MV-4-11 (cell line): ENCODE data around the gene GIPC1.
"Not testable (repeated sequence)": the region's sequence is repeated elsewhere in the genome, so short reads cannot be mapped to it uniquely, and the experiment has no call there.

ENCODE experiments used
- DNase-seq: peaks from one replicate; lab custom pipeline; 2025; lab: John Stamatoyannopoulos, UW

Gene GIPC1

GRCh38 chr19:14496029-14496833, at the start of gene GIPC1:
Gene GIPC1 (minus strand): TSS chr19:14496127. CDS start chr19:14482976, 13,151 bp downstream.
- DNase-seq = peak; percentile 92

GRCh38 chr19:14545716-14546082, 49.8 kb upstream of the GIPC1 start:
- DNase-seq = no peak

DNA sequence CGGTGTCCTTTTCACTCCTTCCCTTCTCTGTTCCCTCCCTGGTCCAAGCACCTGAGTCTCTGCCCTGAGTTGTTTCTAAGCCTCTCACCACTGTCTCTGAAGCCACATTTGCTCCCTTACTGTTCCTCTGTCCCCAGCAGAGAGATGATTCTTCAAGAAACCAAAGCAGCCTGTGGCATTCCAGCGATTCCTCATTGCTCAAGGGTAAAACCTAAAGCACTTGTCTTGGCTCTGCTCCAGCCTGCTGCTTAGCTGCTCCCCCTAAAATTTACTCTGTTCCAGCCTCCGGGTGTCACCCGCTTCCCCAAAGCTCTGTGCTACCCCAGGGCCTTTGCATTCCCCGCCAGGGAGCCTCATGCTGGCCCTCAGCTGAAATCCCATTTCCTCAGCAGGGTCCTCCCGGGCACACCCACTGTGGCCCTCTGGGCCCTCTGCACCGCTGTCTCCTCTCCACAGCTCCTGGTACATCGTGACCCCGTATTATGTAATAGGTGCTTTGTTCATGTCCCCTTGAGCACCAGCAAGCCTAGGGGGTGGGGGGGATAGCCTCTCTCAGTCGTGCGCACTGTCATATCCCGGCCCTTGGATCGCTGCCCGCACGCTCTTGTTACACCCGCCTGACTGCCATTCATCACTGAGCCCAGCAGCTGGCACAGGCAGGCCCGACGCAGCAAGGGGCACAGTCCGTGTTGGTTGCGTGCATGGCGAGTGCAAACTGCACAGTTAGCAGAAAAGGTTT, 49.2 kb upstream of the GIPC1 start:
- no peak for DNase-seq

DNA sequence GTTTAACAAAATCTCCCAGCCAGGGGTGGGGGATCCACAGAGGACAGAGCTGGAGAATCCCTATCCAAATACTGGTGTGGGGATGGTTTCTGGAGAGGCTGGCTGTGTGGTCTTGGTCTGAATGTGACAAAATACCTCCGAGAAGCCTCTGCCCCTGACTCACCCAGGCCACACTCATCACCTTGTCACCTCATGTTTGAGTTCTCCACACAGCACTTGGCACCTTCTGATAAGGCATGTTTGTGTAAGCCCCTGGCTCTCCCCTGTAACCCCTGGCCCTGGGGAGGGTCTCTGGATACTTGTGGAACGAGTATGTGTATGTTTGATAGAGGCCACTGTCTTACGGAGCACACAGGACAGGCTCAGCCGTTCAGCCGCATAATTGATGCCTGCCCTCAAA, 48.1 kb upstream of the GIPC1 start:
- DNase-seq = no peak

GRCh38 chr19:14542711-14543328, 46.9 kb upstream of the GIPC1 start:
- peak; percentile 86 for DNase-seq

- DNase-seq = not testable (repeated sequence)
Observed at GRCh38 chr19:14541979-14542378, 46.1 kb upstream of the GIPC1 start.

- DNase-seq = peak; percentile 88
Observed at GRCh38 chr19:14540741-14541525, 45.0 kb upstream of the GIPC1 start.

- no peak for DNase-seq
Observed at GRCh38 chr19:14536926-14537692, 41.2 kb upstream of the GIPC1 start.

GRCh38 chr19:14533450-14533849, 37.5 kb upstream of the GIPC1 start:
- no peak for DNase-seq

DNA sequence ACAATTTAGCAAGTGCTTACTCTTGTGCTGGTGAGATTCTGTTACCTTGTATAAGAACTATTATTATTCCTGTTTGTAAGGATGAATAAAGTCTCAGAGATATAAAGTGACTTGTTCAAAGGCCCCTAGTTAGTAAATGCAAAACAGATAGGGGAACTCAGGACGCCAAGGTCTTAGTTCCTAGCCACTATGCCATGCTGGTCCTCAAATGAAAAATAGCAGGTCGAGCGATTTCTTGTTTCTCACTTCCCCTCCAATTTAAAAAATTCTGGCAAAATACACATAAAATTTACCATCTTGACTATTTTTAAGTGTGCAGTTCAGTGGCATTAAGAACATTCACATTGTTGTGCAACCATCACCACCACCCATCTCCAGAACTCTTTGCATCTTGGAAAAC, 34.6 kb upstream of the GIPC1 start:
- DNase-seq = peak; percentile 88

- DNase-seq = peak; percentile 52
Observed at GRCh38 chr19:14530005-14530348, 34.0 kb upstream of the GIPC1 start.

- DNase-seq = peak; percentile 100
Observed at GRCh38 chr19:14529254-14530004, 33.5 kb upstream of the GIPC1 start, which contains the start of gene TECR. Gene TECR (plus strand): TSS chr19:14529594. CDS start chr19:14529697, 103 bp downstream.

DNA sequence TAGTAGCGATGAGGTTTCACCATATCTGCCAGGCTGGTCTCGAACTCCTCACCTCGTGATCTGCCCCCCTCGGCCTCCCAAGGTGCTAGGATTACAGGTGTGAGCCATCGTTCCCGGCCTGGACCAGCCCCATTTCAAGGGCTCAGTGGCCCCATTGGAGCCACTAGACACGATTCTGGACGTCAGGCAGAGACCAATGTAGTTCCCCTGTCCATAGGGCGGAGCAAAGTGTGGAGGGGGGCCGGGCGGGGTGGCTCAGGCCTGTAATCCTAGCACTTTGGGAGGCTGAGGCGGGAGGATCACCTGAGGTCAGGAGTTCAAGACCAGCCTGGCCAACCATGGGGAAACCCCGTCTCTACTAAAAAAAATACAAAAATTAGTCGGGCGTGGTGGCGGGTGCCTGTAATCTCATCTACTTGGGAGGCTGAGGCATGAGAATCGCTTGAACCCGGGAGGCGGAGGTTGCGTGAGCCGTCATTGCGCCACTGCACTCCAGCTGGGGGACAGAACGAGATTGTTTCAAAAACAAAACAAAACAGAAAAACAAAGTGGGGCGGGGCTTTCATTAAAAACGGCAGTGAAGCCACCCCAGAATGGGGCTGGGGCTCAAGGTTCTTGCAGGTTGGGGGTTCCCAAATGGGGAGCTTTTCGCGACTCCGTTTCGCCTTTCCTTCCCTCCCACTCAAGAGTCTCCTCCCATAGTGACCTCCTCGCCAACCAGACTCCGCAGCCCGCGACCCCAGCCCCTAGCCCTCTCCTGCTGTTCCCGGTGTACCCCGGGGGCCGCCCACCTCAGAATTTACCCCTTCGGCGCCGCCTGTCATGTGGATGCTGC, 32.7 kb upstream of the GIPC1 start:
- peak; percentile 35 for DNase-seq

DNA sequence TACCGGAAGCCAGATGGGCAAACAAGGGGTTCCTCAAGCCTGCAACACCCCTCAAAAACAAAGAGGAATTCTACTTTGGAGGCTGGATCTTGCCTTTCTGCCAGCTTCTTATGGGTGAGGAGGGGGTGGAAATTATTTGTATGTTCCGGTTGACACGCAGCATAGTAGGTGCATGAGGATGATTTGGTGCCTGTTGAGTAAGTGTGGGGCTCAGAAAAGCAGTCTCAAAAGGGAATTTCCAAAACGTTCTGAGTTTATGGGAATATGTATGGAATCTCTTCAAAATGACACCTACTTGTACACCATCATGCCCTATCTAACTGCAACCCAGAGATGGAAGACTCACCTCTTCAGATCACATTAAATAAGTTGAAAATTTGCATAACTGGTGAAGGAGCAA, 30.5 kb upstream of the GIPC1 start:
- no peak for DNase-seq

DNA sequence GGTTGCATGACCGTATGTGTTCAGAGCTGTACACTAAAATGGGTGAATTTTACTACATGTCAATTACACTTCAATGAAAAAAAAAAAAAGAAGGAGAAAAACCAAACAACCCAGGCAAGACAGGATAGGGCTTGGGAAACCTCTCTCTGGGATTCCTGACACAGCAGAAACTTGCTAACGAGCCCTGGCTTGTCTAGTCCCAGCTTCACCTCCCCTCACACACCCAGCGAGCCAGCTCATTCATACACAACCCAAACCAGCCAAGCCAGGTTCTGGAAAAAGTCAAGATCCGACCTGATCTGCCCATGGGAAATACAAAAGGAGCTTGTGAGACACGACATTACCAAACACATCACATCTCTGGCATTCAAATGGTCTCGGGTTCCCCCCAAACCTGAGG, 29.8 kb upstream of the GIPC1 start:
- no peak for DNase-seq

DNA sequence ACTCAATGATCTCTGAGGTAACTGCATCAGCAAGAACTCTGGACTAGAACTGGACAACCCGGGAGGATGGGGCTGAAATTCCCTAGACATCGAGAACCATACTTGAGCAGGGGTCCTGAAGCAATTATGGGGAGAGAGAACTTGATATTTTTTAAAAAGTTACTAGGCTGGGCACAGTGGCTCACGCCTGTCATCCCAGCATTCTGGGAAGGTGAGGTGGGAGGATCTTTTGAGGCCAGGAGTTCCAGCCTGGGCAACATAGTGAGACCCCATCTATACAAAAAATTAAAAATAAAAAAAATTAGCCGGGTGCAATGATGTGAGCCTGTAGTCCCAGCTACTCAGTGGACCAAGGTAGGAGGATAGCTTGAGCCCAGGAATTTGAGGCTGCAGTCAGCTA, 24.6 kb upstream of the GIPC1 start:
- no peak for DNase-seq

DNA sequence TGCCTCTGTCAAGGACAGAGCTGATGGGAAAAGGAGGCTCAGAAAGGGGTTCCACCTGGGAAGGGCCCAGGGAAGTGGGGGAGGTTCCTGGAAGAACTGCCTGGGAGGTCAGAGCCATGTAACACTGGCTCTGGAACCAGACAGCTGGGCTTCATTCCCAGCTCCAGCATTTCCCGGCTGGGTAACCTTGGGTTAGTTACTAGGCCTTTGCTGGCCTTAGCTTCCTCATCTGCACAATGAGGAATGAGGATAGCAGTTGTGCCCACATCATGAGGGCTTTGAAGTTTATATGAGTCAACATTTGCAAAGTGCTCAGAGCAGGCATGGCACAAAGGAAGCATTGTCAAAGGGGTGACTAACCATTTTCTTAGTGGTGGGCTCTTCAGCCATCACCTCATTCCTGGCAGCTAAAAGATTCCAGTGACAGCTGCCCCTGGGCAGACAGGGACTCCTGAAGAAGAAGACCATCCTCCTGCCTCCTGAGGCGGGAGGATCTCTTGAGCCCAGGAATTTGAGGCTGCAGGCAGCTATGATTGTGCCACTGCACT, 24.0 kb upstream of the GIPC1 start:
- DNase-seq = peak; percentile 59

DNA sequence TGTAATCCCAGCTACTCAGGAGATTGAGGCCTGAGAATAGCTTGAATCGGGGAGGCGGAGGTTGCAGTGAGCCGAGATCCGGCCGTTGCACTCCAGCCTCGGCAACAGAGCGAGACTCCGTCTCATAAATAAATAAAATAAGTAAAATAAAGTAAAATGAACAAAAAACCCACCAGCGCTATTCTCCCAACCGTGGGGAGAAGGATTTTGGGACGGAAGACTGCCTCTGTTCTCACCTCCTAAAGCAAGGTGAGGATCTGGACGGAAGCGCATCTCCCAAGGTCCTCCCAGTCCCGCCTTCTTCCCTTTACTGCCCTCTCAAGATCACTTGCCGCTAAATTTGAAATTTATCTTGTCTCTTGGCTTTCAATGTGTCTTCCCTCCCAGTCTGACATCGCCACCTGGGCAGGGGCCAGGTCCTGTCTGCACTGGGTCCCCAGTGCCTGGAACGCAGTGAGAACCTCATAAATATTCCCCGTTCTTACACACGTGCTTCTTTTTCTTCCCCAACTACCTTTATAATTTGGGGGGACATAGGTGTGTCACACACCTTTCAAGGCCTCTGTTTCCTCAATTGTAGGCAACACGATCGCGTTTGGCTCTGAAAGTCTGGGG, 23.4 kb upstream of the GIPC1 start:
- DNase-seq = no peak
